Measurements from ENCODE around the gene TRPV5.

The TRPV5 gene

GRCh38 chr7:142908290-142908689, 25.3 kb downstream of the TRPV5 start:
- DNase-seq = no peak

- DNase-seq = no peak
These were observed 26.9 kb downstream of the TRPV5 start for GRCh38 chr7:142906643-142907042.

- no peak for DNase-seq
These were observed 27.8 kb downstream of the TRPV5 start for GRCh38 chr7:142905759-142906158.

GRCh38 chr7:142904128-142904527, 29.4 kb downstream of the TRPV5 start:
- no peak for DNase-seq

- no peak for DNase-seq
These were observed 31.9 kb downstream of the TRPV5 start for GRCh38 chr7:142901426-142902259.

GRCh38 chr7:142899661-142900060, 33.9 kb downstream of the TRPV5 start:
- no peak for DNase-seq

GRCh38 chr7:142898377-142899170, 35.0 kb downstream of the TRPV5 start:
- DNase-seq = no peak

GRCh38 chr7:142897691-142898090, 35.9 kb downstream of the TRPV5 start:
- no peak for DNase-seq

GRCh38 chr7:142896741-142897379, 36.7 kb downstream of the TRPV5 start:
- no peak for DNase-seq

GRCh38 chr7:142896151-142896550, 37.4 kb downstream of the TRPV5 start:
- DNase-seq = no peak

- no peak for DNase-seq
These were observed 38.5 kb downstream of the TRPV5 start for GRCh38 chr7:142894985-142895593.

GRCh38 chr7:142894112-142894984, 39.2 kb downstream of the TRPV5 start:
- DNase-seq = no peak

- DNase-seq = no peak
These were observed 40.6 kb downstream of the TRPV5 start for GRCh38 chr7:142892951-142893350.

GRCh38 chr7:142891490-142892082, 42.0 kb downstream of the TRPV5 start:
- no peak for DNase-seq

GRCh38 chr7:142890874-142891485, 42.6 kb downstream of the TRPV5 start:
- no peak for DNase-seq

- DNase-seq = no peak
These were observed 43.7 kb downstream of the TRPV5 start for GRCh38 chr7:142889816-142890215.

GRCh38 chr7:142887282-142888015, 46.1 kb downstream of the TRPV5 start:
- DNase-seq = no peak

- DNase-seq = no peak
These were observed 46.7 kb downstream of the TRPV5 start for GRCh38 chr7:142886866-142887265.

GRCh38 chr7:142885311-142886230, 48.0 kb downstream of the TRPV5 start, which contains the start of gene TRPV6:
TRPV6 (minus strand) TSS chr7:142885745.
- DNase-seq = no peak

All from NCI-H2107 (cell line).